Vagina (tissue), 2 donors: ENCODE data around the gene SMOC2.

ENCODE experiments used
- CTCF ChIP-seq, 3 experiments: fragments of 450-650 bp in 2 of 3; fragments of 200-600 bp in 1 of 3; sonication (generic) in 1 of 3; IDR thresholded peaks; one replicate each; pipeline ENCODE4 v1.5.1; 2017 to 2019; ENCODE audit warnings: antibody characterized with exemption in 3 of 3, mild to moderate bottlenecking in 2 of 3, moderate library complexity in 2 of 3
- POLR2A ChIP-seq, 2 donors: fragments of 450-650 bp; IDR thresholded peaks; one replicate each; pipeline ENCODE4 v1.6.1; 2017; ENCODE audit warnings: antibody characterized with exemption in 2 of 2, mild to moderate bottlenecking in 2 of 2, moderate library complexity in 2 of 2

GRCh38 chr6:168475188-168476013, 34.4 kb downstream of the SMOC2 start:
- TF ChIP-seq CTCF (IDR thresholded peaks at IDR 0.05) = no peak
- TF ChIP-seq POLR2A (IDR thresholded peaks at IDR 0.05) = no peak
